Fibroblast of skin of right quadriceps (primary cell): Measurements from ENCODE around the gene IL20RB.
A peak's percentile ranks its signal among the peaks of the same experiment; 100 is the strongest.
"Not testable (repeated sequence)": the region's sequence is repeated elsewhere in the genome, so short reads cannot be mapped to it uniquely, and the experiment has no call there.

Source experiments
- DNase-seq: peaks from one replicate; pipeline ENCODE4 v3.0.0-alpha.2; 2013

IL20RB gene

GRCh38 chr3:136988651-136989050, 30.9 kb downstream of the IL20RB start:
- DNase-seq: no peak

- DNase-seq: no peak
Measured at GRCh38 chr3:136989781-136990524, 32.2 kb downstream of the IL20RB start.

- no peak for DNase-seq
Measured at GRCh38 chr3:136990826-136991225, 33.0 kb downstream of the IL20RB start.

DNA sequence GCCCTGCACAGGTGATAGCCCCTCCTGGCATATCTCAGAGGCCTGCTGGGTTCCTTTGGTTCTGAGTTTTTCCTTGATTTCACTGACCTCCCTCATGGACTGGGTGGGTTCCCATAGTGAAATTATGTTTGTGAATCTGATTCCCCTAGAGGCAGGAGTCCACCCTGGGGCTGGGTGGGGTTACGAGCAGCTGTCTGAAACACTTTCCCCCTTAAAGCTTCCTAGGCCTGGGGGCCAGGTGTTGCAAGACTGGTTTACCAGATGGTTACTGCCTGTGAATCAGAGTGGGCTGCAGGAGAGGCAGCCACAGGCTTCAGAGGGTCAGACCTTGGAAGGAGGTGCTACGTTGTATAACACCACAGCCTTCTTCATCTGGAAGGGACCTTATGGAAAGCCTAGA, 34.3 kb downstream of the IL20RB start:
- DNase-seq: no peak

DNA sequence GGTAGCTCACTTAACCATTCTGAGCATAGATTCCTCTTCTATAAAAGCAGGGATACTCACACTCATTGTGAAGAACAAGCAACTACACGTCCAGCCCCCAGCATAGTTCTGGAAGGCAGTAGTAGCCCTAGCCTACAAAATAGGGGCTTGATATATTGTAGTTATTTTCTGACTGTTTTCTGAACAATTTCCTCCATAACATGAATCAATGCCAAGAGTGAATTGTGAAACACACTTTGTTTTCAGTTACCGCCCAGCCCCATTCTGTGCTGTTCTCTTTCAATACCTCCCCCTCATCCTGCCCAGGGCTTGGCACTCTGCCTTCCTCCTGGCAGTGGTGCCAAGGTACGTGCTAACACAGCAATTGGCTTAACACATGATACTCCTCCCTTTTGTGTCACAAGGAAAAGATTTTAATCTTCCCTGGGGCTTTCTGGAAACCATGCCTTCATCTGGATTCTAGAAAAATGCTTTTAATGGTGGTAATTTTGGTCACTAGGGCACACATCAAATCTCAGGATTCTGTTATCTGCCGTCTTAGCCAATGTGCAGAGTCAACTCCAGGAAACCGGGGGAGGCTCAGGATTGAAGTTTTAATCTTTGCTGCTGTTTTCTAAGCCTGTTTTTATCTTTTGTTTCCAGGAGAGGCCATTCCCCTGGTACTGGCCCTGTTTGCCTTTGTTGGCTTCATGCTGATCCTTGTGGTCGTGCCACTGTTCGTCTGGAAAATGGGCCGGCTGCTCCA, 37.2 kb downstream of the IL20RB start:
- DNase-seq: peak; percentile 79

- no peak for DNase-seq
Measured at GRCh38 chr3:136995652-136996051, 37.9 kb downstream of the IL20RB start.

DNA sequence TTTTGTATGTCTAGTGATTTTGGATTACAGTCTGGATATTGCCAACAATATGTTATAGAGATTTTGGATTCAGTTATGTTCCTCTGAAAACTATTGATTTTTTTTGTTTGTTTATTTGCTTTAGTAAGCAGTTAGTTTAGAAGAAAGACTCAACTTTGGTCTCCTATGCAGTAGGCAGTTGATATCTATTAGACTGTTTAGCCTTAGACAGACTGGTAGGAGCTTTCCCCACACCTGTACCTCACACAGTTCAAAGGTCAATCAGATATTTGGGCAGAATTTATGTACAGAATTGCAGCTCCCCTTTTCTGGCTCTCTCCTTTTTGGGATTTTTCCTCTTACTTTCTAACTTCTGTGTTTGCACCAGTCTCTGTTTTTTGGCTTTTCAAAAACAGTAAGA, 42.3 kb downstream of the IL20RB start:
- no peak for DNase-seq

DNA sequence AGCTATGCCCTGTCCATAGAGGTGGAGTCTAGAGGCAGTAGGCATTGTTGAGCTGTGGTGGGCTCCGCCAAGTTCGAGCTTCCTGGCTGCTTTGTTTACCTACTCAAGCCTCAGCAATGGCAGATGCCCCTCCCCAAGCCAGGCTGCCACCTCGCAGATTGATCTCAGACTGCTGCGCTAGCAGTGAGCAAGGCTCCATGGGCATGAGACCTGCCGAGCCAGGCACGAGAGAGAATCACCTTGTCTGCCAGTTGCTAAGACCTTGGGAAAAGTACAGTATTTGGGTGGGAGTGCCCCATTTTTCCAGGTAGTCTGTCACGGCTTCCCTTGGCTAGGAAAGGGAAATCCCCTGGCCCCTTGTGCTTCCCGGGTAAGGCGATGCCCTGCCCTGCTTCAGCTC, 49.6 kb downstream of the IL20RB start:
- not testable (repeated sequence) for DNase-seq

- no peak for DNase-seq
Measured at GRCh38 chr3:137008131-137008530, 50.3 kb downstream of the IL20RB start.

- no peak for DNase-seq
Measured at GRCh38 chr3:137008976-137009375, 51.2 kb downstream of the IL20RB start.

DNA sequence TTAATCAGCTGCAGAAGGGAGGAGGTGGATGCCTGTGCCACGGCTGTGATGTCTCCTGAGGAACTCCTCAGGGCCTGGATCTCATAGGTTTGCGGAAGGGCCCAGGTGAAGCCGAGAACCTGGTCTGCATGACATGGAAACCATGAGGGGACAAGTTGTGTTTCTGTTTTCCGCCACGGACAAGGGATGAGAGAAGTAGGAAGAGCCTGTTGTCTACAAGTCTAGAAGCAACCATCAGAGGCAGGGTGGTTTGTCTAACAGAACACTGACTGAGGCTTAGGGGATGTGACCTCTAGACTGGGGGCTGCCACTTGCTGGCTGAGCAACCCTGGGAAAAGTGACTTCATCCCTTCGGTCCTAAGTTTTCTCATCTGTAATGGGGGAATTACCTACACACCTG, 52.4 kb downstream of the IL20RB start:
- DNase-seq: no peak

DNA sequence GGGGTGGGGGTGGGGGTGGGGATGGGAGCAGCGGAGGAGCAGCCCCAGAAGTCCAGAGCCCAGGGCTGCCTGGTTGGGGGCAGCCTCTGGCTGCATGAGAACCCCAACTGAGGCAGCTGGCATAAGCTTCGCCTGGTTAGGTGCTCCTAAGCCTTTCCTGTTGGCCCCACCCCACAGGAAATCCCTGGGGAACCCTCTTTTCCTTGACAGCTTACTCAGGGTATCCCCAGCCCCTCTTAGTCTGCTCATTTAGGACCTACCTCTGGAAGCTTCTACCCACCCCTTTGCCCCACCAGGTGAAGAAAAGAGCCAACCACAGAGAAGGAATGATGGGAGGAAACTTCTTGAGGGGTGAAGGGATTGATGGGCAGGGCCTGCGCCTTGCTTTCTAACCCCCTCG, 53.4 kb downstream of the IL20RB start:
- no peak for DNase-seq

- DNase-seq: peak; percentile 82
Measured at GRCh38 chr3:137012097-137012501, 54.3 kb downstream of the IL20RB start.

DNA sequence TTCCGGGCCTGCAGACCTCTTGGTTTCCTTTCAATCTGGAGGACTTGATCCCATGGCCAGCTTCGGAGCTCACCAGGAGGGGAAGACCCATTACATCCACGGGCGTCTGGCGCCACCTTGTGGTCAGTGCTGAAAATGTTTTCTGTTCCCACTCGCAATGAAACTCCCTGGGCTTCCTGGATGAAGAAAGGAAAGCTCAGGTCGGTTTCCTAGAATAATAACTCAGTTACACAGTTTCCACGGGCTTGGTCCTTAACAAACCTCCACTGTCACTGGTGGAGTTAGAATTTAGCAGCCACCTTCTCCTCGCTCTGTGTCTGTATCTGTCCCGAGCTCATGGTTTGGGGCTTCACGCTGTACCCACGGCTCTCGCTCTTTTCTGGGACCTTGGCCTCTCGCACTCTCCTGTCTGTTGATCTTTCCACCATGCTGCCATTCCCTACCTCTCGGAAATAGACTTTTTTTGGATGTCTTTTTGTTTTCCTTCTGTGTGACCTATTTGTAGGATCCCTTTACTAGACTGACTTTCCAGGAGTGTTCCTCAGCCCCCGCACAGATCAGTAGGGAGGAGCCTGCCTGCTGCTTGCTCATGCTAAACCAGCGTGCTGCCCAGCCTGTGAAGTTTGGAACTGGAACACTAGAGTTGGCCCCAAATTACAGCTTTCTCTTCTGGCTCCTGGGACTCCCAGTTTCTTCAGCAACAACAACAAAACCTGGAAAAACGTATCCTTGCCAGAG, 56.3 kb downstream of the IL20RB start:
- peak; percentile 84 for DNase-seq

GRCh38 chr3:137017316-137017715, 59.5 kb downstream of the IL20RB start:
- not testable (repeated sequence) for DNase-seq

DNA sequence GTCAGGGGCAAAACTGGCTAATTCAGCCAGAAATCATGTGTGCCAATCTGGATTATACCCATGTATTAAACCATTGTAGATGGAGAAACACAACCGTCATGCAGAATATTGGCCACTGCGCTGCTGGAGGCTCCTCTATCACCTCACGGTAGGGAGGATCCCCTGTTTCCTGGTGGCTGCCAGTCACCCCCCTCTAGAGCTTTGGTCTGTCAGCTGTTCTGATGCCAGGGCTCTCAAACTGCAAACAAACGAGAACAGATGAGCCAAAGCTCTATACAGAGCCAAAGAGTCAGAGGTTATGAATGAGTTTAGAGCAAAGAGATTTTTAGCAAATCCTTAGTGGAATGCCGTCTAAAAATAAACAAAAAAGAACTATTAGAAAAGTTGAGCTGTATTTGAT, 62.5 kb downstream of the IL20RB start:
- DNase-seq: no peak

DNA sequence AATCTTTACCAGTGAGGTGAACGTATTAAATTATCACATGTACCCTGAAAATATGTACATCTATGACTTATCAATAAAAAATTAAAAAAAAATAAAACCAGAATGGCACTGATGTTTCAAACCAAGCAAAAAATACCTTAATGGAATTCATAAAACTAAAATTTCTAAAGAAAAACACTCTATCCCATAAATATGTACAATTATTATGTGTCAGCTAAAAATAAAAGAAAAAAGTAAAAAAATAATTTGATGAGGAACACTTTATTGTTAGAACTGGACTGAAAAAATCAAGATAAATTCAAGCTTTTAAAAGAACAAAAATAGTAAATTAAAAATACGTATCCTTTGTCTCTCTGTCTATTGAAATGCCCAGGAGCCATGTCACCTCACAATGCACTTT, 63.1 kb downstream of the IL20RB start:
- DNase-seq: no peak

DNA sequence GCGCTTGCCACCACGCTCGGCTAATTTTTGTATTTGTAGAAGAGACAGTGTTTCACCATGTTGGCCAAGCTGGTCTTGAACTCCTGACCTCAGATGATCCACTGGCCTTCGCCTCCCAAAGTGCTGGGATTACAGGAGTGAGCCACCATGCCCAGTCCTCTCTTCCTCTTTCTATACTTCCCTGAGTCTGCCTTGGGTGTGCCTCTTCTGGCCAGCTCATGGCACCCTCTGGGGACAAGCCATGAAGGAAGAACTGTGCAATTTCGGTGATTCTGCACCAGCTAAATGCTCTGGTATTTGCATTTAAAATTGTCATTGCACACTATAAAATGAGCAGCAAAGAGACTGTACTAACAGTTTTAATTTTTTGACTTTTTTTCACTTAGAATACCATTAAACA, 66.6 kb downstream of the IL20RB start:
- DNase-seq: no peak

GRCh38 chr3:137026701-137027100, 68.9 kb downstream of the IL20RB start:
- no peak for DNase-seq

- DNase-seq: peak; percentile 71
Measured at GRCh38 chr3:137032465-137033120, 74.8 kb downstream of the IL20RB start.

- no peak for DNase-seq
Measured at GRCh38 chr3:137035631-137036030, 77.8 kb downstream of the IL20RB start.

DNA sequence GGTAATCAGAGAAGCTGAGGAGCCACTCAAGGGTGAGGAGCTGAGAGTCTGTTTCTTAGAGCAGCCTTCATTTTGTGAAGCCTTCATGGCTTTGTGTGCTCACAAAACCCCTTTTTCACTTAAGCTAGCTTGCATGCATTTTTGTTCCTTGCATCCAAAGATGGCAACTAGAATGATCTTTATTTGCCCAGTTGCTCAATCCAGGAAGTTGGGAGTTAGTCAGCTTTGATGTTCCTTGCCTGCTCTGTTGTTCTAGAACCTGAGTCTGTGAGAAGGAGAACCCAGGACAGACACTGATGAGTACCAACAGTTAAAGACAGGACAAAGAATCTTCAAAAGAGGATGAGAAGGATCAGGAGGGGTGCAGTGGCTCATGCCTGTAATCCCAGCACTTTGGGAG, 81.8 kb downstream of the IL20RB start:
- DNase-seq: no peak

DNA sequence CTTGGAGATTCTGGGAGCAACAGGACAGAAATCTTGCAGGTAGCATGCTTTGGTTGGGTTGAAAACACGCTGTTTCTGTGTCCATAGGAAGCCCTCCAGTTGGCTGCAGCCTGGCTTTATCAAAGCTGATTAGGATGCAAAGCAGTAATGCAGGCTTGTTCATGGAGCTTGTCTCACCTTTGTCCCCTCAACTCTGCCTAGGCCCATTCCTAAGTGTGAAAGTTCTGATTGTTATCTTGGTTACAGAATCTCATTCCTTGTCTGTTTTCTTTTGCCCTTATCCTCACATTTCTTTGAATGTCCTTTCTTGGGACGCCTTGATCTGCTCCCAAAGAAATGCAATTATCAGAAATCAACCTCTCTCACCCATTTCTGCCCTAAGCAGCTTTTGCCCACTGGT, 83.5 kb downstream of the IL20RB start:
- no peak for DNase-seq
